ES-I3 (cell line): ENCODE measurements around the gene PELI3.
"Not testable (repeated sequence)": the region's sequence is repeated elsewhere in the genome, so short reads cannot be mapped to it uniquely, and the experiment has no call there.

Source experiments
- H3K36me3 ChIP-seq: 2 replicates; pipeline ENCODE4 v1.6.1; 2013; ENCODE audit warnings: mild to moderate bottlenecking, low read length, control low read depth, moderate library complexity; ENCODE audit not compliant: insufficient read depth
- H3K4me1 ChIP-seq: 2 replicates; pipeline ENCODE4 v1.6.1; 2013; ENCODE audit warnings: mild to moderate bottlenecking, control low read depth, low read length; ENCODE audit not compliant: insufficient read depth
- H3K9ac ChIP-seq: 2 replicates; pipeline ENCODE4 v1.6.1; 2013; ENCODE audit warnings: low read depth, mild to moderate bottlenecking, low read length, moderate library complexity
- H3K9me3 ChIP-seq: 2 replicates; pipeline ENCODE4 v1.6.1; 2013; ENCODE audit warnings: mild to moderate bottlenecking, low read length, moderate library complexity; ENCODE audit not compliant: control insufficient read depth, insufficient read depth

Gene PELI3, protein sequence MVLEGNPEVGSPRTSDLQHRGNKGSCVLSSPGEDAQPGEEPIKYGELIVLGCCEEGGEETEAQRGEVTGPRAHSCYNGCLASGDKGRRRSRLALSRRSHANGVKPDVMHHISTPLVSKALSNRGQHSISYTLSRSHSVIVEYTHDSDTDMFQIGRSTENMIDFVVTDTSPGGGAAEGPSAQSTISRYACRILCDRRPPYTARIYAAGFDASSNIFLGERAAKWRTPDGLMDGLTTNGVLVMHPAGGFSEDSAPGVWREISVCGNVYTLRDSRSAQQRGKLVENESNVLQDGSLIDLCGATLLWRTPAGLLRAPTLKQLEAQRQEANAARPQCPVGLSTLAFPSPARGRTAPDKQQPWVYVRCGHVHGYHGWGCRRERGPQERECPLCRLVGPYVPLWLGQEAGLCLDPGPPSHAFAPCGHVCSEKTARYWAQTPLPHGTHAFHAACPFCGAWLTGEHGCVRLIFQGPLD

GRCh38 chr11:66466225-66467033 is at the start of gene PELI3:
Gene PELI3, plus strand, starts transcription at chr11:66466905. Its CDS starts 1,224 bp downstream, at chr11:66468129.
- Histone ChIP-seq H3K36me3 (no peaks in the 10 kb centered on the region), H3K4me1 (peaks cover 11% of the 10 kb centered on the region; the same call in 1 of the 2 replicates), H3K9me3 (no peaks in the 10 kb centered on the region), H3K9ac (peak within 1 kb of the TSS; percentile 93)

DNA sequence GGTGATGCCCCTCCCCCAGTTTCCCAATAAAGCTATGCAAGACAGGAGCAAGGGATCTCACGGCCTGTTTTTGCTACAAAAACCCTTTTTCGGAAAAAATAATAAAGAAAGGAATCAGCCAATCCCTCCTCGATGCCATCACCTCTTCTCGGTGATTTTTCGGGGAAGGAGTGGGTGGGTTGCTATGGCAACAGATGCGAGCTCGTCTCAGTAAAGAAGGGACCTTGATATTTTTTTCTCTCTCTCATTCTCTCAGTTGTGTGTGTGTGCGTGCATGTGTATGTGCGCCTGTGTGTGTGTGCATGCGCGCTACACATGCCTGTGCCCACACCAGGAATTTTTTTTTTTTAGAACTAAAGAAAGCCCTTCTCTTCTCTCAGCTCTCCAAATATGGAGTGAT is 49.7 kb upstream of the PELI3 start:
- Histone ChIP-seq H3K4me1 (peaks cover 35% of the 10 kb centered on the region), H3K9ac (no peak overlapping the region), H3K9me3 (no peaks in the 10 kb centered on the region), H3K36me3 (no peaks in the 10 kb centered on the region)

DNA sequence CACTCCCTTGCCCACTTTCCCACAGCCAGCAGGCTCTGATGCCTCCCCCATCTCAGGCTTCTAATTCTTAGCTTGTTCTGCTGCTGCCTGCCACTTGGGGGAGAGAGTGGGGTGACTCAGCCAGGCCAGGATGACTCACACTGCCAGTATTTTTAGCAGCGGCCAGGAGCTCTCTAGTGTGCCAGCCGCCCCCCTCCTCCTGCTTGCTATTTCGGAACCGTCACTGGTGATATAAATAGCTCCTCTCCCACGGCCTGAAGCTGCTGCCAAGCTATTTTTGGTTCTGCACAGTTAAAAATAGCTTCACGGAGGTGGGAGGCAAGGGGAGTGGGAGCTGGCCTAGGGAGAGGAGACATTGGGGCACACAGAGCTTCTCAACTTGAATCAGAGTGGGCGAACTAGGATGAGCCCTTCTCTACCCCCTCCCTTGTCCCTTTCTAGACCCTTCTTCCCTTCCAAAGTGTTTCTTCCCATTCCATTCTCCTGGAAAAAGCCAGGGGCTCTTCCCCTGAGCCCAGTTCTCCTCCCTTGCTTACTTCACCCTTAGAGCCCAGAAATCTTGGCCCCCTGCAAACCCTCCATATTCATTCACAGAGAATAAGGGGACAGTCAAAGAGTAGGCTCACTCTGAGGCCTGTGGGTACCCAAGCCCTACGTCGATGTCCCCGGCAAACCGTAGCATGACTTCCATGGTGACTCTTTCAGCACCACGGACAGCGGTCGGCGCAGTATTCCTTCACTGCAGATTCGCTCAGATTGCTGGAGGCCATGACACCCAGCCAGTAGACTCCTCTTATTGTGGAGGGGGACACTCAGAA is 48.3 kb upstream of the PELI3 start:
- Histone ChIP-seq H3K9ac (no peak overlapping the region), H3K4me1 (peaks cover 33% of the 10 kb centered on the region)

GRCh38 chr11:66418986-66419308 is 47.8 kb upstream of the PELI3 start:
- H3K36me3 ChIP-seq, result no peaks in the 10 kb centered on the region
- H3K4me1 ChIP-seq, result peaks cover 27% of the 10 kb centered on the region
- H3K9me3 ChIP-seq, result no peaks in the 10 kb centered on the region
- no peak overlapping the region for H3K9ac ChIP-seq

More for the DNA sequence above, 48.3 kb upstream of the PELI3 start:
- no peaks in the 10 kb centered on the region for H3K36me3 ChIP-seq
- H3K9me3 ChIP-seq, result no peaks in the 10 kb centered on the region

- Histone ChIP-seq H3K9me3 (no peaks in the 10 kb centered on the region), H3K36me3 (no peaks in the 10 kb centered on the region), H3K4me1 (peaks cover 19% of the 10 kb centered on the region), H3K9ac (no peak overlapping the region; the same call in 1 of the 2 replicates)
These were observed 46.9 kb upstream of the PELI3 start for GRCh38 chr11:66419825-66420224.

DNA sequence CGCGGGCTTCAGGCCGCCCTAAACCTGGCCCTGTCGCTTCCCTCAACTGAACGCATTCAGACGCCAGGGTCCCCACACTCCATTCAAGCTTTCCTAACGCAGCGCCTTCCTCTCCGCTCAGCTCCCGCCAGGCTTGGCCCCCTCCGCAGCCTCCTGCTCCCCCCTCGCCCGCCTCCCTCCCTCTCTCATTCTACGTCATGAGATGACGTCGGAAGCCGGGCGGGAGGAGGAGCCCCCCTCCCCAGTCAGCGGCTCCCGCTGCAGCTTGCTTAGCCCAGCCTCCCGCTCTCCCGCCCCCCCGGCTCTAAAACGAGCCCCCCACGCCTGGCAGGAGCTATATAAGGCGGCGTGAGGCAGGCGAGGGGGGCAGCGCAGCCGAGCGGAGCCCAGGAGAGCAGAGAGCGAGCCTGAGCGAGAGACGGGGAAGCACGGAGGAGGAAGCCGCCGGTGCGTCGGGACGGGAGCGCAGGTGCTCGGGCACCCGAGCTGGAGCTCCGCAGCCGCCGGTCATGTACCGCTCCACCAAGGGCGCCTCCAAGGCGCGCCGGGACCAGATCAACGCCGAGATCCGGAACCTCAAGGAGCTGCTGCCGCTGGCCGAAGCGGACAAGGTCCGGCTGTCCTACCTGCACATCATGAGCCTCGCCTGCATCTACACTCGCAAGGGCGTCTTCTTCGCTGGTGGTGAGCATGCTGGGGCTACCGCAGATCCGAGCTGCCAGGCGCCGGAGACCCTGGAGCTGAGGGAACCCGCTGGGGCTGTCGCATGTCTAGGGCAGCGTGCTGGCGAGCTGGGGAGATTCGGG is 45.8 kb upstream of the PELI3 start, which contains the start of gene NPAS4:
Gene NPAS4 (plus strand): TSS at position 365 of the 806 bp plus-strand sequence. CDS start 145 bp downstream, at position 510.
- H3K9ac ChIP-seq, result peak within 1 kb of the TSS; percentile 12; the same call in 1 of the 2 replicates
- peaks cover 15% of the 10 kb centered on the region for H3K4me1 ChIP-seq
- no peaks in the 10 kb centered on the region for H3K36me3 ChIP-seq
- H3K9me3 ChIP-seq, result no peaks in the 10 kb centered on the region

DNA sequence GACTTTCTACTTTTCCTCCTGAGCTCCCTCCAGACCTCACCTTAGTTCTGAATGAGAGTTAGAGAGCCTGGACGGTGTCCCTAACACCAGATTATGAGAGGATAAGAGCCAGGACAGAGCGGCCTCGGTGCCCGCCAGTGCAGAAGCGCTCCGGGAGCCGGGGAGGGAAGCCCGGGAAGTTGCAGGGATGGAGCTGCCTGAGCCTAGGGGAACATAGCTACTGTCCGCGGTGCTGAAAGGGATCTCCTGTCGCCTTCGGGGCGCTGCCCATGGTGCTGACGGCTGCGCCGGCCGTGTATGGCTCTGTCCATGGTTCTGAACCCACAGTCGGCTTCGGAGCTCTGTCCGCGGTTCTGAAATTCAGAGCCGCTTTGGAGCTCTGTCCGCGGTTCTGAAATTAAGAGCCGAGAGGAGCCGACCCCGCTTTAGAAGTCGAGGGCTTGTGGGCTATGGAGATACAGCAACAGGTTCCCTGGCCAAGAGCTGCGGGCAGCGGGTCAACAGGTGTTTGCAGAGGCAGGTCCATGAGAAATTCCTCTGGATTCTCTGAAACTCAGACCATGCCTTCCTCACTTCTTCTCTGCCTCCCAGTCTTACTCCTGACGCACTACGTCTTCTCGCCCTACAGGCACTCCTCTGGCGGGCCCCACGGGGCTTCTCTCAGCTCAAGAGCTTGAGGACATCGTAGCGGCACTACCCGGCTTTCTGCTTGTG is 45.1 kb upstream of the PELI3 start:
- Histone ChIP-seq H3K9me3 (no peaks in the 10 kb centered on the region), H3K9ac (peak overlapping the region; percentile 4; the same call in 1 of the 2 replicates), H3K36me3 (no peaks in the 10 kb centered on the region), H3K4me1 (peaks cover 15% of the 10 kb centered on the region)

GRCh38 chr11:66426314-66426713 is 40.4 kb upstream of the PELI3 start:
- Histone ChIP-seq H3K4me1 (no peaks in the 10 kb centered on the region), H3K9me3 (no peaks in the 10 kb centered on the region), H3K9ac (no peak overlapping the region), H3K36me3 (no peaks in the 10 kb centered on the region)

DNA sequence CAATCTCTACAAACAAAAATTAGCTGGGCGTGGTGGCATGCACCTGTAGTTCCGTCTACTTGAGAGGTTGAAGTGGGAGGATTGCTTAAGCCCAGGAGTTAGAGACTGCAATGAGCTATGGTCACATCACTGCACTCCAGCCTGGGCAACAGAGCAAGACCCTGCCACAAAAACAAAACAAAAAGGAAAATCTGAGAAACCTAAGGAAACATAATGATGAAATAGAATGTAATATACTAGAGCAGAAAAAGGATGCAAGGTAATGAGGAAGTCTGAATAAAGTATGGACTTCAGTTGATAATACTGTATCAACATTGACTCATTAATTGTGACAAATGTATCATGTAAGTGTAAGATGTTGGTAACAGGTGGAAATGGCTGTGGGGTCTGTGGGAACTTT is 37.8 kb upstream of the PELI3 start:
- Histone ChIP-seq H3K9ac (no peak overlapping the region), H3K36me3 (no peaks in the 10 kb centered on the region), H3K4me1 (no peaks in the 10 kb centered on the region), H3K9me3 (no peaks in the 10 kb centered on the region)

GRCh38 chr11:66429983-66430602 is 36.6 kb upstream of the PELI3 start:
- H3K9me3 ChIP-seq, result no peaks in the 10 kb centered on the region
- H3K4me1 ChIP-seq, result no peaks in the 10 kb centered on the region
- no peak overlapping the region for H3K9ac ChIP-seq

GRCh38 chr11:66431287-66431686 is 35.4 kb upstream of the PELI3 start:
- not testable (repeated sequence) for H3K4me1 ChIP-seq

More at GRCh38 chr11:66429983-66430602, 36.6 kb upstream of the PELI3 start:
- 0 out of 2 replicates have a peak, but pooled peaks cover 1% of the 10 kb centered on the region for H3K36me3 ChIP-seq

DNA sequence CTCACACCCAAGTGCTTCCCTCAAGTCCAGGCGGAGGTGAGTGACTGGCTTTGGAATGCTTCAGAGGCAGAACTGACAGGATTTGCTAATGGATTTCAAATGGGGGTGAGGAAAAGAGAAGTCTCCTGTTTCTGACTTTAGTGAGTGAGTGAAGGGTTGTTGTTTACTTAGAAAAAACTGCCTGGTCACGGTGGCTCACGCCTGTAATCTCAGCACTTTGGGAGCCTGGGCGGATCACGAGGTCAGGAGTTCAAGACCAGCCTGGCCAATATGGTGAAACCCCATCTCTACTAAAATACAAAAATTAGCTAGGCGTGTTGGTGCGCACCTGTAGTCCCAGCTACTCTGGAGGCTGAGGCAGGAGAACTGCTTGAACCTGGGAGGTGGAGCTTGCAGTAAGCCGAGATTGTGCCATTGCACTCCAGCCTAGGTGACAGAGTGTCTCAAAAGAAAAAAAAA is 34.8 kb upstream of the PELI3 start:
- not testable (repeated sequence) for H3K4me1 ChIP-seq, H3K9me3 ChIP-seq, H3K9ac ChIP-seq
- peaks cover 10% of the 10 kb centered on the region; the same call in 1 of the 2 replicates for H3K36me3 ChIP-seq

More at GRCh38 chr11:66431287-66431686, 35.4 kb upstream of the PELI3 start:
- H3K9ac ChIP-seq, H3K9me3 ChIP-seq: not testable (repeated sequence)
- peaks cover 10% of the 10 kb centered on the region; the same call in 1 of the 2 replicates for H3K36me3 ChIP-seq
